ENCODE measurements around the gene DTX3.

DTX3 gene

GRCh38 chr12:57604454-57604991 lies at the start of gene DTX3:
TSS of gene DTX3 (plus strand) at chr12:57604824. CDS start at chr12:57606518, 1,694 bp downstream.
- ChIA-PET POLR2A (interaction anchor here (1.0 to 2.0 kb wide), 4 partner anchors 11 to 61 kb away, joined by 3 to 7 read pairs (median 3); partner anchors contain the start of gene DCTN2), CTCF (interaction anchor here (1.0 to 2.1 kb wide), 2 partner anchors 18 to 21 kb away, joined by 4 to 7 read pairs; no protein-coding TSS in a partner anchor)
- H3K4me3 ChIP-seq (ENCODE audit: low read depth, low read length): peak within 1 kb of the TSS; percentile 52
- peaks cover 0 to 55% of the 10 kb centered on the region in 2 experiments for H3K36me3 ChIP-seq (ENCODE audit: control insufficient read depth in 2 of 2, insufficient read depth in 1 of 2, low read length in 2 of 2)
- peaks cover 8% of the 10 kb centered on the region; the same call in 1 of the 2 replicates for H3K4me1 ChIP-seq (ENCODE audit: control insufficient read depth, insufficient read depth, low read length)
- peak within 1 kb of the TSS; percentile 62 for H3K27ac ChIP-seq (ENCODE audit: extremely low read depth, low read depth, low read length)
- H3K9me3 ChIP-seq (ENCODE audit: control insufficient read depth, insufficient read depth, low read depth, low read length): no peaks in the 10 kb centered on the region
- TF ChIP-seq ZNF155 (tag by site-specific recombination; IDR thresholded peaks at IDR 0.05): no peak
- no peak for TF ChIP-seq OVOL3 (tag by site-specific recombination; IDR thresholded peaks at IDR 0.05)
- peak; percentile 38 for TF ChIP-seq ZFHX2 (tag by site-specific recombination; conservative IDR thresholded peaks at IDR 0.05)
- TF ChIP-seq ZNF776 (tag by site-specific recombination; IDR thresholded peaks at IDR 0.05; ENCODE audit: borderline replicate concordance): no peak
- no peak for TF ChIP-seq FEZF1 (tag by site-specific recombination; IDR thresholded peaks at IDR 0.05)
- TF ChIP-seq ZNF16 (tag by site-specific recombination; IDR thresholded peaks at IDR 0.05; ENCODE audit: low read depth): no peak
- peak; percentile 80 for TF ChIP-seq ZNF423 (tag by site-specific recombination; IDR thresholded peaks at IDR 0.05)
- peak; percentile 62 for TF ChIP-seq ZBTB21 (tag by site-specific recombination; IDR thresholded peaks at IDR 0.05)
- no peak for TF ChIP-seq ZNF777 (tag by site-specific recombination; IDR thresholded peaks at IDR 0.05; ENCODE audit: borderline replicate concordance)
- TF ChIP-seq ZNF175 (tag by site-specific recombination; IDR thresholded peaks at IDR 0.05): no peak
- no peak for TF ChIP-seq ZNF791 (tag by site-specific recombination; IDR thresholded peaks at IDR 0.05)
- TF ChIP-seq ZNF19 (tag by site-specific recombination; IDR thresholded peaks at IDR 0.05; ENCODE audit: low read depth): no peak
- peak; percentile 96 for TF ChIP-seq ZBTB10 (tag by site-specific recombination; IDR thresholded peaks at IDR 0.05)
- no peak for TF ChIP-seq ZNF449 (tag by site-specific recombination; IDR thresholded peaks at IDR 0.05)
- no peak for TF ChIP-seq ZBTB6 (tag by site-specific recombination; IDR thresholded peaks at IDR 0.05)
- no peak for TF ChIP-seq MYNN (tag by site-specific recombination; IDR thresholded peaks at IDR 0.05; ENCODE audit: borderline replicate concordance)
- TF ChIP-seq ZNF76 (tag by site-specific recombination; IDR thresholded peaks at IDR 0.05; ENCODE audit: borderline replicate concordance, low read depth): 0 out of 2 replicates have a peak, but pooled peaks have one; percentile 52
- no peak for TF ChIP-seq ZBTB8A (tag by site-specific recombination; IDR thresholded peaks at IDR 0.05)
- TF ChIP-seq ZNF660 (tag by site-specific recombination; IDR thresholded peaks at IDR 0.05): no peak
- 0 out of 2 replicates have a peak, but pooled peaks have one; percentile 36 for TF ChIP-seq REST (tag by site-specific recombination; IDR thresholded peaks at IDR 0.05)
- no peak for TF ChIP-seq ZNF658 (tag by site-specific recombination; IDR thresholded peaks at IDR 0.05)
- TF ChIP-seq ZNF548 (tag by site-specific recombination; IDR thresholded peaks at IDR 0.05): no peak
- no peak for TF ChIP-seq BCL6B (tag by site-specific recombination; IDR thresholded peaks at IDR 0.05)
- peak; percentile 57 for TF ChIP-seq ZXDB (tag by site-specific recombination; IDR thresholded peaks at IDR 0.05)
- no peak for TF ChIP-seq ZNF146 (tag by site-specific recombination; IDR thresholded peaks at IDR 0.05)
- no peak for TF ChIP-seq ZNF600 (tag by site-specific recombination; IDR thresholded peaks at IDR 0.05)
- no peak for TF ChIP-seq SALL2 (tag by site-specific recombination; IDR thresholded peaks at IDR 0.05; ENCODE audit: borderline replicate concordance)
- TF ChIP-seq ZNF747 (tag by site-specific recombination; IDR thresholded peaks at IDR 0.05): no peak
- TF ChIP-seq TRIM28 (IDR thresholded peaks at IDR 0.05; ENCODE audit: borderline replicate concordance, low read length): no peak
